HG03342 (cell line): ENCODE results near the gene TYR.
"Not testable (repeated sequence)": the region's sequence is repeated elsewhere in the genome, so short reads cannot be mapped to it uniquely, and the experiment has no call there.

ENCODE experiments used
- ATAC-seq: cut with Tn5 transposase; IDR thresholded peaks from one replicate; pipeline ENCODE4 v1.9.1; 2021; ENCODE audit warnings: mild to moderate bottlenecking, moderate library complexity; ENCODE audit not compliant: unreplicated experiment

Gene TYR

DNA sequence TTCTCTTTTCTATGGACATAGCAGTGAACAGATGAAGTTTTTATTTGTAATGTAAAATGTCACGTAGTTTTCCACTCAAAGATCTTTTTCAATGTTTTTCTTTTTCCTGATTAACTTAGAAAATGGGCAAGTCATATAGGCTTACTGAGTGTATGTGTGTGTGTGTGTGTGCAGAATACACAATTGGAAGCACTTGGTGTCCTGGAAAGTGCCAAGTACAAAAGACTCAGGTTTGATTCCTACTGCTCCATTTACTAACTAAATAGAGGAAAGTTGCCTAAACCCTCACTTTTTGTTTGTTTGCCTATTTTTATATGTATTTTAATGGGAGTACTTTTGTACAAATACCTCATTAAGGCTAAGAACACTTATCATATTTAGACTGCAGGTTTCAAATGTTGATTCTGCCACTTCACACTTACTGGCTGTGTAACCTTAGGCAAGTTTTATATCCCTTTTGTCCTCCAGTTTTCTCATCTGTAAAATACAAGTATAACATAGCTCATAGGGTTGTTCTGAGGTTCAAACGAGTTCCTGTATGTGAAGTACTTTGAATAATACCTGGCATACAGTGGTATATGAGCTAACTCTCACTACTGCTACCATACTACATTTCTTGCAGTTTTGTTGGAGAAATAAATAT, 90.1 kb downstream of the TYR start:
- no peak for ATAC-seq

GRCh38 chr11:89272540-89273088, 94.9 kb downstream of the TYR start:
- not testable (repeated sequence) for ATAC-seq

DNA sequence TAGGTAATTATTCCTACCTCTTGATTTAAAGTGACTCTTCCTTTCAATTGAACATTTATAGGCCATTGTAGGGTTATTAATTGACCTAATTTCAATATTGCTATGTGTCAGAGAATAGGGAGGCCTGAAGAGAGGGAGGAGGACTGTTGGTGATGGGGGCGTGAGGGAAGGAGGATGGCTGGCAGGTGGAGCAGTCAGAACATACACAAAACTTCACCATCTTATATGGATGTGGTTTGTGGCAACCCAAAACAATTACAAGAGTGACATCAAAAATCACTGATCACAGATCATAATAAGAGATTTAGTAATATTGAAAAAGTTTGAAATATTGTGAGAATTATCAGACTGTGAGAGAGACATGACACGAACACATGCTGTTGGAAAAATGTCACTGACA, 95.5 kb downstream of the TYR start:
- ATAC-seq: not testable (repeated sequence)

GRCh38 chr11:89275966-89276365, 98.3 kb downstream of the TYR start:
- ATAC-seq: no peak

GRCh38 chr11:89279176-89279575, 101.5 kb downstream of the TYR start:
- ATAC-seq: no peak

DNA sequence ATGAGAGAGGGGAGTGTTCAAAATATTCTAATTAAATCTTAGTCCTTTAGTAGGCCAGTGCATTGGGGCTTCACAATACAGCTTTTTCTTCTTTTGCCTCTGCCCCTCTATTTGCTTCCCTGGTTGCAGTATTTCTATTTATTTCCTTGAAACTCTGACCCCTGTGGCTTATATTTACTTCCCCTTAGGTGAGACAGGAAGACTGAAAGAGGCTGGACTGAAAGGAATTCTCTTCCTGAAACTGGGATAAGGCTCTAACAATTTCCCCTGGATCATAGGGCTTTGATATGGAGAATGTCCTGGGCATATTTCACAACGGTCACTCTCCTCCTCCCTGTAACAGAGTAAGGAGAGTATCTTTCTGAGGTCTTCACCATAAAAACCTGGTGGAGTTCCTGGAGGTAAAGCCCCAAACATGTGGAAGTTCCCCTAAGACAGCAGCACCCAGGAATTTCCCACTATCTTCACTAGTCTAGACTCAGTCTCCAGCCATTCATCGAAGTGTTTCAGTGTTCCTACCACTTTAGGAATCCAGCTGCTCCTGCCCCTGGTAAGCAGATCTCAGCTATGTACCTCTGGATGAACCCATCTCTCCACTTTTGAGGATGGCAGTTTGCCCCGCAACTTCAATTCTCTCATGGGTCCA, 103.5 kb downstream of the TYR start:
- ATAC-seq: not testable (repeated sequence)

- not testable (repeated sequence) for ATAC-seq
These were observed 108.9 kb downstream of the TYR start for GRCh38 chr11:89286601-89287000.

DNA sequence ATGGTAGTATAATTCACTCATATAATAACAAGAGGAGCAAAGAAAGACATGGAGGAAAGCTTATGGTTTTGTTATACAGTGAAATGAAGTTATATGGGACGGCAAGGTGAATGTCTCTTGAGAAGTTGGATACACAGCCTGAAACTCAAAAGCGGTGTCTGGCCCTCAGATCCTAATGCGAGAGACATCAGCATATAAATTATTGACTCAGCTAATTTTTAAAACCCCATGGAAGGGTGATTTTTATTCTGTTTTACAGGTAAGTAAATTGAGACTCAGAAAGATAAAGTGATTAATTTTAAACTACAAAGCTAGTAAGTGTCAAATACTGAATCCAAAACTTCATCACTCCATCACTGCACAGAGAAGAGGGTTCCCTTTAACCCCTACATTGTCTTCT, 110.3 kb downstream of the TYR start:
- not testable (repeated sequence) for ATAC-seq

GRCh38 chr11:89293965-89294679, 116.4 kb downstream of the TYR start:
- ATAC-seq: no peak

GRCh38 chr11:89295023-89295422, 117.3 kb downstream of the TYR start:
- ATAC-seq: not testable (repeated sequence)

DNA sequence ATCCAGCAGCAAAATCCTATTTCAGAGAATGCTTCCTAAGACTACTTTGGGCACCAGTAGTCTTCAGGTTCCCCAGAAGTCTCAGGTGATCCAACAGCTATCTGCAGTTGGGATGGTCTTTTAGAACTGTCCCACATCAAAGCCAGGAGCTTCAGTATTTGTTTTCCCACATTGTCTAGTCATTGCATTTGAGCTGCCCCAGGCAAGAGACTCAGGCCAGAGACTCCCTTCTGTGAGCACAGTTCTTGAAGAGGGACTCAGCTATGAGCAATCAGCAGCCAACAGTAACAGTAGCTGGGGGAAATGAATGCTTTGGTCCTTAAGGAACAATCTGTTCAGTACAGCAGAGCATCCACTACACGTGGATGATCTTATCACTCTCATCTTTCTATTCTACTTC, 125.4 kb downstream of the TYR start:
- ATAC-seq: not testable (repeated sequence)

DNA sequence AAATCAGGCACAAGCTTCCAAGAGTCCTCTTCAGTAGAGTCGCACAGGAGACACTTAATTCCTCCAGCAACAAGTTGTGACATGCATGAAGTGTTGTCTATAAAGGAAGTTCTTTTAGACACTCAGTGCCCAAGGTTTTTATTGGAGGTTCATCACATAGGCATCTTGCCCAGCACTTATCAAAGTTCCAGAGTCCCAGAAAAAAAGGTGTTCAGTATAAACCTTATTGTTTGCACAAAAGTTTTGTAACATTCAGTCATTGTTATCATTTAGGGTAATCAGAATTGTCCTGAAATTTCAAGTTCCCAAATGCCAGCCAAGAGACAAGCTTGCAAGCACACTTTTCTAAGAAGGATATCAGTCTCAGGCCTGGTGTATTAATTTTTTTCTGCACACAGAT, 130.6 kb downstream of the TYR start:
- ATAC-seq: not testable (repeated sequence)

DNA sequence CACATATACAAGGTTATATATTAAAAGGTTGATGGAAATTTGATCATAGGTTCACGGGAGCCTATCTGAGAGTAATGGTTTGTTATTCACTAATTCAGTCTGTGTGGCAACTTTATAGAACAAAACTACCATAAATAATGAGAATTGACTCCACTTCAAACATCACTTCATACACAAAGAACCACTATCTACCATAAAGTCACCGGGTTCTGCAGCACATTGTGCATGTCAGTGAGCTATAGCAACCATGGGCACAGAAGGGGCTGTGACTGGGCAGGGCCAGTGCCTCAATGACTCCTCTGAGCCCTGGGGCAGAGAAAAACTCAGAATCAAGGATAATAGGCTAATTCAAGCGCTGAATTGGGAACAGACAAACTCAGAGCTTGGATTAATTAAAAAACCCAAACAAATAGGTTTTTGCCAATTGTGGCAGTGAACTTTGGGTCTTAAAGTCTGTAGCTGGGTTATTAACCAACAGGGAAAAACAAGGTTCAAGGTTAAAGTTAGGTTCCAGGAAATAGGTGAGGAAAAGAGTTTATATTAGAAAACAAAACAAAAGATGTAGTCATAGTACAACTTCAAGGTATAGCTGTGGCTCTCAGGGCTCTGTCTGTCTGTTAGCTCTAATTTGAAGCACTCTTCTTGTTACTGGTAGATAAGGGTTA, 131.8 kb downstream of the TYR start:
- not testable (repeated sequence) for ATAC-seq

DNA sequence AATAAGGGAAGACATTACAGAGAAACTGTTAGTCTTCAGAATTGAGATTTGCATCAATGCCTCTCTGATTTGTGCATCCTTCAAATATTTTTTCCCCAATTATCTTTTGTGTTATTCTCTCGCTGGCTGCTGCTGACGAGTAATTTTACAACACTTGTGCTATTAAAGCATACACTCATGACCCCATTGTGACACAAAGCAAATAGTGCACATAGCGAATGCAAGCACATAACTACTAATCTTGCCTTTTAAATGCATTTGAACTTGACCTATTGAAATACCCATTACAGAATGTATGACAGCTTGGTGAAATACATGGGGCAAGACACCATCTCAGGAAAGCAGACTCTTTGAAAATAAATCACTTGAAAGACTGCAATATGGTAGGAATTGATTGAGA, 132.9 kb downstream of the TYR start:
- ATAC-seq: not testable (repeated sequence)

DNA sequence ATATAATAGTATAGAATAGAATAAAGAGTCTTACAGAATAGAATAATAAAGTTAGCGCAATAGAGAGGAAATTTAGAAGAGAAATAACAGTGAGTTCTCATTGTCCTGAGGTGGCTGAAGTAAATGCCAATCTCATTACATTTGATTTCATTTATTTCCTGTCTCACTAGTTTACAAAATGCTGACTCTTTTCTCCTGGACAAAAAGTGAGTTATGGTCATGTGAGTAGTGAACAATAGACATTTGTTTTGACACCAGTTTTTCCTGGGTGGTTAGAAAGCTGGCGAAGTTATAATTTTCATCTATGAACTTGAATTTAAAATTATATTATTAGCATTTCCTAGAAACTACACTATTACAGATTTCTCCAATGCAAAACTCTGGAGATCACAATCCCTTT, 143.7 kb downstream of the TYR start:
- no peak for ATAC-seq

GRCh38 chr11:89327885-89328284, 150.2 kb downstream of the TYR start:
- no peak for ATAC-seq

- not testable (repeated sequence) for ATAC-seq
These were observed 154.3 kb downstream of the TYR start for GRCh38 chr11:89331940-89332339.

DNA sequence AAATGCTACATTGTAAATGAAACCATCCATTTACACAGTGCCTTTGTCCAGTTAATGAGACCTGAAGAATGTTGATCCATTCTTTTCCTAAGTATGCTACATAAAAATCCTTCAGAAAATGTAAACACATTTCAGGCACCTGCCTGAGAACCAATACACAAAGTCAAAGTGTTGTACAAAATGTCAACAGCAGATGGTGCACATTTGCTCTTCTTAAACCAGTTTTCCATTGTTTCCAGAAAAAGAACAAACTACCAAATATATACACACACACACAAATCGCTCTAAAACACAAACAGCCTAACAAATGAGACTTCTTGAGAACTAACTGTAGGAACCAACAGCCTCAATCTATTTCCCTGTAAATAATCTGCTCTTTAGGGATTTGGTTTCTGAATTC, 156.0 kb downstream of the TYR start:
- ATAC-seq: not testable (repeated sequence)

DNA sequence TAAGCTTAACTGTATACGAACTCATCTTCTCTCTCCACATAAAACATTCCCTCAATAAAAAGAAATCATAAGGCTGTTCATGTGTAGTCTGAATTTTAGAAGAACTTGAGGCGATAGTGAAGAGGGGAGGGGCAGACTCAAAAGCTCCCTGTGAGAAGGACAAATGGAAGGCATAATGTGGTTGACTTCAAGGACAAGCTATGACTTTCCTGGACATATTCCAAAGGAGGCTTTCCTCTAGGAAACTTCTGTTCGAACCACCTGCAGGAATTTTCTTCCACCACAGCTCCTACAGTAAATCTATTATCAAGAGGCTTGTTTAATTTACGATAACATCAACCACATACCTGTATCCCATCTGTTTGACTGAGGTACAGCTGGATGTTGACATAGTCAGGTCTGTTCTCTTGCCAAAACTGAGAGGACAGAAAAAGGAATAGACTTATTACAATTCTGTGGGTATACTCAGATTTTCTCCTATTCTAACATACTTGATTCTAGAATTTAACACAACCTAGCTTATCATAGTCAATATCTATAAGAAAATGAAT, 159.5 kb downstream of the TYR start:
- not testable (repeated sequence) for ATAC-seq

DNA sequence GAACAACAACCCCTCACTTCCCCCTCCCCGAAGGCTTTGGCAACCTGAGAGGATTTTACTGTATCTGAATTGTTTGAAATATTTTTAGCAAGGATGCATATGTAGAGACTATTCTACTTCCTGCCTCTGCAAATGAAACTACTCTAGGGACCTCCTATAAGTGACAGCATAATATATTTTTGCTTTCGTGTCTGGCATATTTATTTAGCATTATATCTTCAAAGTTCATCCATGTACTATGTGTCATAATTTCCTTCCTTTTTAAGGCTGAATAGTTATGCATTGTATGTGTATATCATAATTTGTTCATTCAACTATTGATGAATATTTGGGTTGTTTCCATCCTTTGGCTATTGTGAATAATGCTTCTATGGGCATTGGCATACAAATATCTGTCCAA, 160.4 kb downstream of the TYR start:
- not testable (repeated sequence) for ATAC-seq

GRCh38 chr11:89340450-89340849, 162.8 kb downstream of the TYR start:
- not testable (repeated sequence) for ATAC-seq
